GM23248 (cell line): ENCODE measurements around the gene HLCS. TPM values are rescaled to one million over a fixed set of nuclear protein-coding genes. Genes with fewer than 3 reads are reported as not detected.
"Not testable (repeated sequence)": the region's sequence is repeated elsewhere in the genome, so short reads cannot be mapped to it uniquely, and the experiment has no call there.

Experiments
- DNase-seq: peaks from one replicate; pipeline ENCODE4 v3.0.0-alpha.2; 2015
- H2AFZ ChIP-seq: fragments of 200-600 bp; sonication (generic); 2 replicates; pipeline ENCODE4 v1.6.1; 2016; ENCODE audit warnings: antibody characterized with exemption
- H3F3A ChIP-seq: fragments of 200-600 bp; sonication (generic); 2 replicates; pipeline ENCODE4 v1.6.1; 2016; ENCODE audit warnings: mild to moderate bottlenecking, antibody characterized with exemption, mixed run types; ENCODE audit not compliant: insufficient read depth
- H3K27ac ChIP-seq: fragments of 200-600 bp; sonication (generic); 2 replicates; pipeline ENCODE4 v1.5.1; 2016; ENCODE audit warnings: mild to moderate bottlenecking
- H3K27me3 ChIP-seq: fragments of 200-600 bp; sonication (generic); replicated peaks from 2 replicates; pipeline ENCODE4 v1.6.1; 2016; ENCODE audit warnings: mild to moderate bottlenecking; ENCODE audit not compliant: insufficient read depth
- H3K36me3 ChIP-seq: fragments of 200-600 bp; sonication (generic); 2 replicates; pipeline ENCODE4 v1.6.1; 2016; ENCODE audit warnings: low read depth, mild to moderate bottlenecking
- H3K4me1 ChIP-seq: fragments of 200-600 bp; sonication (generic); 2 replicates; pipeline ENCODE4 v1.6.1; 2016; ENCODE audit warnings: mild to moderate bottlenecking; ENCODE audit not compliant: insufficient read depth
- H3K4me2 ChIP-seq: fragments of 200-600 bp; sonication (generic); one replicate; pipeline ENCODE4 v1.6.1; 2016; ENCODE audit warnings: mild to moderate bottlenecking; ENCODE audit not compliant: unreplicated experiment
- H3K4me3 ChIP-seq: fragments of 200-600 bp; sonication (generic); 2 replicates; pipeline ENCODE4 v1.5.1; 2016; ENCODE audit warnings: mild to moderate bottlenecking
- H3K79me2 ChIP-seq: fragments of 200-600 bp; sonication (generic); 2 replicates; pipeline ENCODE4 v1.6.1; 2016; ENCODE audit warnings: mild to moderate bottlenecking; ENCODE audit not compliant: insufficient read depth
- H3K9ac ChIP-seq: fragments of 200-600 bp; sonication (generic); 2 replicates; pipeline ENCODE4 v1.6.1; 2016; ENCODE audit warnings: mild to moderate bottlenecking
- H3K9me2 ChIP-seq: fragments of 200-600 bp; sonication (generic); 2 replicates; pipeline ENCODE4 v1.6.1; 2016; ENCODE audit warnings: mixed run types, mild to moderate bottlenecking, moderate library complexity; ENCODE audit not compliant: insufficient read depth
- H3K9me3 ChIP-seq: fragments of 200-600 bp; sonication (generic); one replicate; pipeline ENCODE4 v1.6.1; 2017; ENCODE audit warnings: low read depth
- H4K20me1 ChIP-seq: fragments of 200-600 bp; sonication (generic); 2 replicates; pipeline ENCODE4 v1.6.0; 2016; ENCODE audit not compliant: insufficient read depth
- EZH2 ChIP-seq: fragments of 200-600 bp; sonication (generic); IDR thresholded peaks from 2 replicates; pipeline ENCODE4 v1.6.1; 2018; ENCODE audit warnings: antibody characterized with exemption, mild to moderate bottlenecking; ENCODE audit not compliant: insufficient read depth, poor library complexity, severe bottlenecking
- EZH2phosphoT487 ChIP-seq: fragments of 200-600 bp; sonication (generic); IDR thresholded peaks from 2 replicates; pipeline ENCODE4 v1.6.1; 2018; ENCODE audit warnings: antibody characterized with exemption, moderate library complexity, mild to moderate bottlenecking, low read depth; ENCODE audit not compliant: insufficient read depth
- WGBS, 2 experiments: methylation state at CpG; one replicate each; pipeline ENCODE4 v1.1.6; 2015 to 2017; ENCODE audit warnings: low lambda C conversion rate in 2 of 2, low coverage in 1 of 2; ENCODE audit errors: missing lambda C conversion rate in 2 of 2; 5-methylcytosine and 5-hydroxymethylcytosine counted together
- in situ Hi-C: fragments of 300-500 bp; cut with MboI; formaldehyde crosslinking; loops from 2 replicates; pipeline ENCODE4 v1.15.0; 2020
- polyA plus RNA-seq: library from polyadenylated mRNA; unstranded; fragments of >200 nt; fragmentation: Nextera tagmentation; extraction: Ambion mirVana; gene quantifications from 2 replicates; pipeline ENCODE4 v1.2.1, GENCODE V29; 2016
- total RNA-seq: library from RNA; depleted of rRNA; stranded (reverse); fragments of >200 nt; shearing (Covaris generic); gene quantifications from 2 replicates; pipeline ENCODE4 v1.2.3, GENCODE V29; 2014

The HLCS gene
- total and polyA plus RNA-seq, 2 experiments from 2014 or later: 21.4 to 42.5 TPM

- TF ChIP-seq EZH2: no peak
- TF ChIP-seq EZH2phosphoT487: no peak
- H3K36me3 ChIP-seq: no peaks in the 10 kb centered on the region
- no peak overlapping the region for H3K9ac ChIP-seq
- no peak overlapping the region for H3K27ac ChIP-seq
- H2AFZ ChIP-seq: peak overlapping the region; percentile 75
- DNase-seq: peak; percentile 6
- no peaks in the 10 kb centered on the region for H3K4me1 ChIP-seq
- no peaks in the 10 kb centered on the region for H3K27me3 ChIP-seq
- no peaks in the 10 kb centered on the region for H4K20me1 ChIP-seq
- H3K9me2 ChIP-seq: no peaks in the 10 kb centered on the region
- H3K9me3 ChIP-seq: no peaks in the 10 kb centered on the region
- peak overlapping the region; percentile 68 for H3K4me2 ChIP-seq
- in situ Hi-C loops: no loop called here
- H3K79me2 ChIP-seq: no peaks in the 10 kb centered on the region
- H3F3A ChIP-seq: 0 out of 2 replicates have a peak, but pooled peaks cover 4% of the 10 kb centered on the region
- H3K4me3 ChIP-seq: peak overlapping the region; percentile 64
- WGBS, 2 experiments: 42% methylated on average over 68 of the region's 76 CpGs
Observed at GRCh38 chr21:37005548-37006485, 39.3 kb upstream of the HLCS start.

- H3K9me2 ChIP-seq, in situ Hi-C loops, DNase-seq, H3K79me2 ChIP-seq, H4K20me1 ChIP-seq, H3K4me3 ChIP-seq, H3K9ac ChIP-seq, H3K4me2 ChIP-seq, H3K27me3 ChIP-seq, H3K9me3 ChIP-seq, H3K27ac ChIP-seq, H3K36me3 ChIP-seq, H2AFZ ChIP-seq, H3F3A ChIP-seq, H3K4me1 ChIP-seq: not testable (repeated sequence)
- 57 to 86% methylated on average over 3 of the region's 3 CpGs for WGBS, 2 experiments
Observed at GRCh38 chr21:37003917-37004316, 37.4 kb upstream of the HLCS start.

GRCh38 chr21:37002851-37003250, 36.4 kb upstream of the HLCS start:
- H2AFZ ChIP-seq, H4K20me1 ChIP-seq, DNase-seq, H3K9me2 ChIP-seq, H3F3A ChIP-seq, H3K27ac ChIP-seq, H3K9ac ChIP-seq, H3K27me3 ChIP-seq, in situ Hi-C loops, H3K9me3 ChIP-seq, H3K79me2 ChIP-seq, H3K4me3 ChIP-seq, H3K36me3 ChIP-seq, H3K4me1 ChIP-seq, H3K4me2 ChIP-seq: not testable (repeated sequence)
- WGBS, 2 experiments: 86 to 88% methylated on average over 11 to 12 of the region's 12 CpGs

- H3F3A ChIP-seq: no peaks in the 10 kb centered on the region
- no peak for TF ChIP-seq EZH2phosphoT487
- no peak for TF ChIP-seq EZH2
- no peak overlapping the region for H3K27ac ChIP-seq
- H3K9me2 ChIP-seq: no peaks in the 10 kb centered on the region
- no peak overlapping the region for H3K4me2 ChIP-seq
- 17 to 26% methylated on average over 3 of the region's 3 CpGs for WGBS, 2 experiments
- peak; percentile 48 for DNase-seq
- in situ Hi-C loops: no loop called here
- no peaks in the 10 kb centered on the region for H3K4me1 ChIP-seq
- H3K9me3 ChIP-seq: no peaks in the 10 kb centered on the region
- no peaks in the 10 kb centered on the region for H3K27me3 ChIP-seq
- no peaks in the 10 kb centered on the region for H3K36me3 ChIP-seq
- peak overlapping the region; percentile 68 for H2AFZ ChIP-seq
- no peaks in the 10 kb centered on the region for H4K20me1 ChIP-seq
- H3K4me3 ChIP-seq: no peak overlapping the region
- H3K79me2 ChIP-seq: no peaks in the 10 kb centered on the region
- no peak overlapping the region for H3K9ac ChIP-seq
Observed at GRCh38 chr21:37001441-37001840, 35.0 kb upstream of the HLCS start.
